Adipose tissue (tissue), 3 donors: ENCODE results near the gene RAB10. TPM values are rescaled to one million over a fixed set of nuclear protein-coding genes. Genes with fewer than 3 reads are reported as not detected.
"Not testable (repeated sequence)": the region's sequence is repeated elsewhere in the genome, so short reads cannot be mapped to it uniquely, and the experiment has no call there.

ENCODE experiments used
- H3K27ac ChIP-seq: one replicate; pipeline ENCODE4 v1.5.1; 2013; ENCODE audit warnings: low read depth, low read length
- WGBS, 3 donors: extraction: QIAGEN DNeasy Blood & Tissue Kit; methylation state at CpG; one replicate each; pipeline ENCODE4 v1.1.7; 2013; 5-methylcytosine and 5-hydroxymethylcytosine counted together
- polyA plus RNA-seq, 3 donors: library from polyadenylated mRNA; stranded (reverse); fragments of 200-250 nt; gene quantifications; one replicate each; pipeline ENCODE4 v1.2.3, GENCODE V29; 2013
- donor health status: healthy with polysubstance abuse.
- donor health status: Bipolar disorder and iron deficiency.
- donor health status: healthy.

The RAB10 gene
- polyA plus RNA-seq, 3 donors: 25.6 to 48.5 (median 47.1) TPM

GRCh38 chr2:26122630-26123029 is 88.7 kb downstream of the RAB10 start:
- 64 to 79% (median 75%) methylated on average over 3 of the region's 3 CpGs for WGBS, 3 donors
- no peak overlapping the region for H3K27ac ChIP-seq

GRCh38 chr2:26123426-26123825 is 89.5 kb downstream of the RAB10 start:
- WGBS, 3 donors: 73 to 81% (median 79%) methylated on average over 5 of the region's 5 CpGs
- H3K27ac ChIP-seq: no peak overlapping the region

GRCh38 chr2:26126074-26126473 is 92.2 kb downstream of the RAB10 start:
- WGBS, 3 donors: 69 to 92% (median 82%) methylated on average over 4 of the region's 4 CpGs

GRCh38 chr2:26128176-26128575 is 94.3 kb downstream of the RAB10 start:
- 91 to 98% (median 92%) methylated on average over 8 of the region's 8 CpGs for WGBS, 3 donors
- no peak overlapping the region for H3K27ac ChIP-seq

More at GRCh38 chr2:26126074-26126473, 92.2 kb downstream of the RAB10 start:
- H3K27ac ChIP-seq: no peak overlapping the region

- no peak overlapping the region for H3K27ac ChIP-seq
- WGBS, 3 donors: 84 to 91% (median 90%) methylated on average over 3 of the region's 3 CpGs
These were observed 96.9 kb downstream of the RAB10 start for GRCh38 chr2:26130763-26131162.

- H3K27ac ChIP-seq: no peak overlapping the region
- 67 to 85% (median 83%) methylated on average over 3 of the region's 3 CpGs for WGBS, 3 donors
These were observed 102.6 kb downstream of the RAB10 start for GRCh38 chr2:26136451-26136850.

- WGBS, 3 donors: 35 to 74% (median 74%) methylated on average over 12 of the region's 12 CpGs
- no peak overlapping the region for H3K27ac ChIP-seq
These were observed 105.6 kb downstream of the RAB10 start for GRCh38 chr2:26139269-26140183.

GRCh38 chr2:26141145-26141769 is 107.4 kb downstream of the RAB10 start:
- WGBS, 3 donors: 90 to 92% (median 91%) methylated on average over 18 of the region's 18 CpGs
- no peak overlapping the region for H3K27ac ChIP-seq

GRCh38 chr2:26144031-26144430 is 110.1 kb downstream of the RAB10 start:
- 26 to 49% (median 47%) methylated on average over 7 of the region's 7 CpGs for WGBS, 3 donors
- no peak overlapping the region for H3K27ac ChIP-seq

GRCh38 chr2:26144953-26145680 is 111.2 kb downstream of the RAB10 start:
- no peak overlapping the region for H3K27ac ChIP-seq
- WGBS, 3 donors: 18 to 27% (median 23%) methylated on average over 10 to 11 of the region's 11 CpGs

GRCh38 chr2:26148501-26148900 is 114.6 kb downstream of the RAB10 start:
- 45 to 47% (median 47%) methylated on average over 2 of the region's 2 CpGs for WGBS, 3 donors
- no peak overlapping the region for H3K27ac ChIP-seq

GRCh38 chr2:26150243-26150642 is 116.4 kb downstream of the RAB10 start:
- 79 to 80% (median 79%) methylated on average over 12 of the region's 12 CpGs for WGBS, 3 donors
- H3K27ac ChIP-seq: no peak overlapping the region

- WGBS, 3 donors: 91 to 97% (median 95%) methylated on average over 5 of the region's 5 CpGs
- no peak overlapping the region for H3K27ac ChIP-seq
These were observed 123.7 kb downstream of the RAB10 start for GRCh38 chr2:26157580-26157979.

- H3K27ac ChIP-seq: no peak overlapping the region
- 91 to 95% (median 94%) methylated on average over 7 of the region's 7 CpGs for WGBS, 3 donors
These were observed 128.0 kb downstream of the RAB10 start for GRCh38 chr2:26161926-26162325.

GRCh38 chr2:26162963-26163362 is 129.1 kb downstream of the RAB10 start:
- 91 to 94% (median 93%) methylated on average over 10 of the region's 10 CpGs for WGBS, 3 donors

GRCh38 chr2:26164231-26164630 is 130.3 kb downstream of the RAB10 start:
- no peak overlapping the region for H3K27ac ChIP-seq
- 31 to 75% (median 44%) methylated on average over 1 of the region's 1 CpG for WGBS, 3 donors

More at GRCh38 chr2:26162963-26163362, 129.1 kb downstream of the RAB10 start:
- H3K27ac ChIP-seq: no peak overlapping the region

GRCh38 chr2:26164641-26165211 is 130.8 kb downstream of the RAB10 start:
- WGBS, 3 donors: 87 to 93% (median 91%) methylated on average over 8 of the region's 8 CpGs
- no peak overlapping the region for H3K27ac ChIP-seq

- no peak overlapping the region for H3K27ac ChIP-seq
- 88 to 95% (median 91%) methylated on average over 4 of the region's 4 CpGs for WGBS, 3 donors
These were observed 131.5 kb downstream of the RAB10 start for GRCh38 chr2:26165403-26165802.

- WGBS, 3 donors: 93 to 96% (median 96%) methylated on average over 6 of the region's 6 CpGs
- H3K27ac ChIP-seq: not testable (repeated sequence)
These were observed 132.7 kb downstream of the RAB10 start for GRCh38 chr2:26166541-26166940.
